Right forelimb (tissue), 1 donor: ENCODE results near the gene NARF.
A peak's percentile ranks its signal among the peaks of the same experiment; 100 is the strongest.

Experiments used
- DNase-seq: peaks from one replicate; pipeline ENCODE4 v3.0.0-alpha.2; 2018

NARF gene

DNA sequence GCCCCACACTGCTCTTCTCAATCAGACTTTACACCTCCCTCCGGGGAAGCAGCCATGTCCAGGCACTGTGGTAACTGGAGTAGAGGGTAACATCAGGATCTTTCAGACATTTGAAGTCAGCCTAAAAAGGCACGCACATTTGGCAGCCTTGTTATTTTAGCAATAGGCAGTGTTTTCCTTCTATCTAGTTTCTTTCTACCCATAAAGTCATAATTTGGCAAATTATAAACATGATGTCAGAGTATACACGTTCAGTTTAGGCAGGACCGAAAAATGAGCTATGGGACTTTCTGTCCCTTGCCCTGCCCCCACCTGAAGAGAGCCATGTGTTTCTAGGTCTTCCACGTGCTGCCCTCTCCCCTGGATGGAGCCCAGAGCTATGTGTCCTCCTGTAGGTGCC lies 21.1 kb downstream of the NARF start:
- no peak for DNase-seq

DNA sequence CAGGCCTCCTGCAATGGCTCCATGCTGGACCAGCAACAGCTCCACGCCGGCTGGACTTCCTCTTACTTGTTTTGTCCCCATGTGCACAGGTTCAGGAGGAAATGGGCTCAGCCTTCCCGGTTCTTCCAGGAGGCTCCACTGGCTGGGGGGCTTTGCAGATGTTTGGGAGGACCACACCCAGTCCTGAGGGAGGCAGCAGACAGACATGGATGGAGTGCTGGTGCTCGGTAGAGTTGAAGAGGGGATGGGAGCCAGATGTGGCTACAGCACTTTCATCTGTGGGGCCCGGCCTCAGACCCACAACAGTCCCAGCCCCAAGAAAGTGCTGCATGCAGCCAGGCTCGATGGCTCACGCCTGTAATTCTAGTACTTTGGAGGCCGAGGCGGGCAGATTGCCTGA lies 21.8 kb downstream of the NARF start:
- DNase-seq = no peak

DNA sequence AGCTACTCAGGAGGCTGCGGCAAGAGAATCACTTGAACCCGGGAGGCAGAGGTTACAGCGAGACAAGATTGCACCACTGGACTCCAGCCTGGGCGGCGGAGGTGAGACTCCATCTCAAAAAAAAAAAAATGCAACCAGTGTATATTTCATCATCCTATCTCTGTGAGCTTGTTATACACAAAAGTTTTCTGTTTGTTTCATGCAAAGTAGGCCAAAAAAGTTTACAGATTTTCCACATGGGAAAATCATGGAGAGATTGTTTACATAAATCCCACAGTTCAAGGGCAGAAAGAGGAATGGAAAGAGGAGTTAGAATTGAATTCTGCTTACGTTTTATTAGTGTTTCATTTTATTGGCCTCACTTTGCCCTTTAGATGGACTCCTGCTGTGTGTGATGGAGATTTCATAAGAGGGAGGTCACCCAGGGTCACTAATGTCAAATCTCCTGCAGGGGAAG lies 24.7 kb downstream of the NARF start:
- DNase-seq = no peak

DNA sequence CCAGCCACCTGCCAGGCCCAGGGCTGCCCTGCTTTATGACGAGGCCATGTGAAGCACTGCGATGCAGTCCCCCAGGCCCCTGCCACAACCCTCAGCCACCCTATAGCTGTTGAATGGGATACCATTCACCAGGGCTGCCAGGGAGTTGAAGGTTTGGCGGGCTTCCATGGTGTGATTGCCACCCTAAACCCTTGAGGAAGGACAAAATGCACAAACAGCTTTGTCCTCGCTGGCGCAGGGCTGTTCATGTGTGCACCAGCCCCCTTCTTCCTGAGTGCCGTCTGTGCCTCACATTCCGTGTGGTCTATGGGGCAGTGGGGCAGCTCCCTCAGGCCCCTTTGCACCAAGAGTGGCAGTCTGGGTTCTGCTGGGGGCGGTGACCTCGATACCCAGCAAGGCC lies 25.3 kb downstream of the NARF start:
- DNase-seq = no peak

DNA sequence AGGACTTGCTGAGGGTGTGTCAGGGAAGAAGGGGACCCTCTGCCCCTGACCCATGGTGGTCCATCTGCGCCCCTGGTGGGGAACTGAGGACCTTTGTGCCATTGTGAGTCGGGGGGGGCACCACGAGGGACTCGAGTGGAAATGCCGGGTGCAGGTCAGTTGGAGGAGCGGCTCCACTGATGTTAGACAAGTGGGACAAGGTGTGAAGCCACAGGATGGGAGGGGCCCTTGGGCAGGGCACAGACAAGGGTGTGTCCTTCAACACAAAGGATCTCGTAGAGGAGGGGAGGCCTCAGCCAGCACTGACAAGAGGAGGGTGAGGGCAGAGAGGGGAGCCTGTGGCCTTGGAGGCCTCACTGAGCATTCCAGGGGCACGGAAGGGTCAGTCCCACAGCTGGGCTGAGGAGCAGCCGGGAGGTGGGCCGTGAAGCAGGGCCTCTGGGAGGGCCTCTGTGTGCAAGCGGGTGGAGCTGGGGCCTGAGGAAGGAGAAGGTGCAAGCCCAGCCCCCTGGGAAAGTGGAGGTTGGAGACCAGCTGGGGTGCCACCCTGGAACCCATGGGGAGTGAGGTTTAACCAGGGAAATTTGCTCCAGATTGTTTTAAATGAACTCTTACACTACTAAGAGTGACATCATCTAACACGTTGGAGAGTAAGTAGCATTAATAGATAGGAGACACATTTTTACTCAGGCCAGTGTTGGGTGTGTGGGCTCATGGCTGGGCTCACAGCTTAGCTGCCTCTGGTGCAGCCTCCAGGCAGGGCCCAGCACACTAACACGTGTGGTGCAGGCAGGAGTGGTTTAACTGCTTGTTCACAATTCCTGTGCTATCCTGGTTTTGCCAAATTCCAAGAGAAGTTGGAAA lies 27.9 kb downstream of the NARF start:
- no peak for DNase-seq

DNA sequence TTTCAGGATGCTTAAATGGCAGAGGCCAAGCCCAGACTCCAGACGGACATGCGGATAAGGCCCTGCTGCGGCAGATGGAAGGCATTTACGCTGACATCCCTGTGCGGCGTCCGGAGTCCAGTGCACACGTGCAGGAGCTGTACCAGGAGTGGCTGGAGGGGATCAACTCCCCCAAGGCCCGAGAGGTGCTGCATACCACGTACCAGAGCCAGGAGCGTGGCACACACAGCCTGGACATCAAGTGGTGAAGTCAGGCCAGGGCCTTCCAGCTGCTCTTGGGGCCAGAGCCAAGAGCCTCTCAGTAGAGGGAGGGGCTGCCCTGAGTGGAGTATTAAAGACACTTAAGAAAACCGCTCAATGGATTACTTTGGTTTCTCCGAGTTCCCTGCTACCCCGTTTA lies 29.4 kb downstream of the NARF start:
- no peak for DNase-seq

DNA sequence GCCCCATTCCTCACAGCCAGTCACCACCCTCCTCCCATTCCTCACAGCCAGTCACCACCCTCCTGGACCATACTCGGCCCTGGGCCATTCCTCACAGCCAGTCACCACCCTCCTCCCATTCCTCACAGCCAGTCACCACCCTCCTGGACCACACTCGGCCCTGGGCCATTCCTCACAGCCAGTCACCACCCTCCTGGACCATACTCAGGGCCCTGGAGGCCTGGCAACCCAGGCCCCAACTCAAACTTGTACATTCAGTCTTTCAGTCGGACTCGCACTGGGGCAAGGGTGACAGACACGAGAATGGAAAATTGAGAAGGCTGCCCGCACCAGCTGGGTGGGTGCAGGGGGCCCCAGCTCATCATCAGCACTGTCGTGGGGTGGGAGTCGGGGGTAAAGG lies 30.6 kb downstream of the NARF start:
- peak; percentile 55 for DNase-seq

DNA sequence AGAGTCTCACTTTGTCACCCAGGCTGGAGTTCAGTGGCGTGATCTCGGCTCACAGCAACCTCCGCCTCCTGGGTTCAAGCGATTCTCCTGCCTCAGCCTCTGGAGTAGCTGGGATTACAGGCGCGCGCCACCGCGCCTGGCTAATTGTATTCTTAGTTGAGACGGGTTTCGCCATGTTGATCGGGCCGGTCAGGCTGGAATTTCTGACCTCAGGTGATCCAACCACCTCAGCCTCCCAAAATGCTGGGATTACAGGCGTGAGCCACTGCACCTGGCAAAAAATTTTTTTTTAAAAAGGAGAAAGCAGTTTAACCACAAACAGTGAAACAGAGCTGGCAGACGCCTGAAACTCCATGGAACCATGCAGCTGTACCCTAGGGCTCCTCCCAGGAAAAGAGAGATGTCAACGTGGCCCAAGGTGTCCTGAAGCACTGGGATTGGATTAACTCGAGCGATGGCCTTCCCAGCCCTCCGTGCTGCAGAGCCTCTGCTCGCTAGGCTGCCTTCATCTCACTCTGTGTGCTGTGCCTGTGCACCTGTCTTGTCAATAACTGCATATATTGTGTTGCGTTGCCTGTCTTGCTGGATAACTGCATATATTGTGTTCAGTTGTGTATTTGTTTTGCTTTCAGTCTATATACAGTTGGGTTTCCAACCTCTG lies 31.4 kb downstream of the NARF start:
- DNase-seq = no peak

DNA sequence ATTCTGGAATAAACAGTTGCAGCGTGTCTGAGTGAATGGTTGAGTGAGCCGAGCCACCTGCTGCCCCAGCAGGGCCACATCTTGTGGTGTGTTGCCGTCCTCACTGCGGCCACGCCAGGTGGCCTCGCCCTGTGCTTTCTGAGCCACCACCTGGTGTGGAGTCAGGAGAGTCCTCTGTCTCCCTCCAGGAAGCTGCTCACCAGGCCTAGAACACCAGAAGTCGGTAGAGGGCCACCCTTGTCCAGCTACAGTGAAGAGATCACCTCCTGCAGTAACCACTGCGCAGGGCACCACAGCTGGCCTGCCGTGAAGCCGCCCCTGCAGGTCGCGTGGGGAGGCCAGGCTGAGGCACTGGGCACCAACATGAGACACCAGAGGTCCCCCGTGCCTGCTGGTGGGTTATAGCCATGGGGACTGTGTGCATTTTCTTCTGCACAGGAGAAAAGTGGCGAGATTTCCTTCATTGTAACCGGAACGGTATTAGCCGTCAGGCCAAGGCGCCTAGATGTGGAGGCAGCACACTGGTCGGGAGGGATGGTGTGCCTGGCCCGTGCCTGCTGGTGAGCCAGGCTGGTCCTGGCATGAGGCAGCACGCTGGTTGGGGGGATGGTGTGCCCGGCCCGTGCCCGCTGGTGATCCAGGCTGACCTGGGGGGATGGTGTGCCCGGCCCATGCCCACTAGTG lies 32.1 kb downstream of the NARF start:
- DNase-seq = no peak

DNA sequence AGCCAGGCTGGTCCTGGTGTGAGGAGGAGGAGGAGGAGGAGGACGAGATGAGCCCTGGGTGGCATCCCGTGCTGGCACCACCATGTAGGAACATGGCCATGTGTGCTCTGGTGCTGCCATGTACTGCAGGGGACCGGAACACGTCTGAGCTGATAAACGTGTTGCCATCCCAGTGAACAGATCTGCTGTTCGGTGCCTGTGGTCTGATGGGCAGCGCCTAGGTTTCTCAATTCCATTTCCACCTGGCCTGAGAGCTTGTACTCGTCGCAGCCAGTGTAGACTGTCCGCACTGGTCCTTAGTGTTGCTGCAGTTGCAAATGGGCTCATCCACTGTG lies 32.6 kb downstream of the NARF start:
- no peak for DNase-seq

DNA sequence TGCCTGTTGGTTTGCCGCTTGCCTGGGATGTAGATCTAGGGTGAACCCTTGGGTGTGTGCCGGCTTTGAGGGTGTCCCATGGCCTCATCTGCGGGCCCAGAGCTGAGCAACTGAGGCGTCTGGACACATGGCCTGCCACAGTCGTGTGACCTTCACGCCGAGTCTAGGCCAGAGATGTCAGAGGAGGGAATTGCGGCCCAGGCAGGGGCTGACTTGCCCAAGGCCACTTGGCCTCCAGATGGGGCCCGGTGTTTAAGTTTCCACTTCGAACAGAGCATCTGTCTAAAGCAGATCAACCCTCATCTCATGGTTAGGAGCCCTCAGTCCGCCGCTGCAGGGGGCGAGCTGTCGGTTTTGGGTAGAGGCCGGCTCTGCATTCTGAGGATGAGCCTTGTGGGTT lies 33.0 kb downstream of the NARF start:
- DNase-seq = no peak

DNA sequence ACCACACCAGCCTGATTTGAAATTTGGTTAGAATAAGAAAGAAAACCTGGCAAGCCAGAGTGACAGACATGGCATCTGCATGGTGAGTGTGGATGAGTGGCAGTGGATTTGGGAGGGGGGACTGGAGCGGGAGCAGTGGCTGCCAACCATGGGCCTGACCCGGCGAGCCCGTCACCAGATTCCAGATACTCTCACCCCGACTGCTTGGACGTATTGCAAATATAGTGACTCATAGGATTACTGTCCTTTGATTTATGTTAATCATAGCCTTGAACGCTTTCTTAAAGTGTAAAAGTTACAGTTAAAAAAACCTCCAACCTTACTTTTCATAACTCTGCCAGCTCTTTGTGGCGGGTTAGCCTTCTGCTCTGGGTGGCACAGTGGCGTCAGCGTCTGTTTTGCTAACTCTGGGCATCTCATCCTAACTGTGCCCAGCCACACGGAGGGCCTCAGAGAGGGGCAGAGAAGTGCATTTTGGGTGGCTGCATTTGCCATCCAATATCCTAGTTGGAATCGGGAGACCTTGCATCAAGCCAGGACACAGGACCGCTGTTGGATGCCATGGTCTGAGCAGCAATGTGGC lies 34.2 kb downstream of the NARF start:
- DNase-seq = no peak

DNA sequence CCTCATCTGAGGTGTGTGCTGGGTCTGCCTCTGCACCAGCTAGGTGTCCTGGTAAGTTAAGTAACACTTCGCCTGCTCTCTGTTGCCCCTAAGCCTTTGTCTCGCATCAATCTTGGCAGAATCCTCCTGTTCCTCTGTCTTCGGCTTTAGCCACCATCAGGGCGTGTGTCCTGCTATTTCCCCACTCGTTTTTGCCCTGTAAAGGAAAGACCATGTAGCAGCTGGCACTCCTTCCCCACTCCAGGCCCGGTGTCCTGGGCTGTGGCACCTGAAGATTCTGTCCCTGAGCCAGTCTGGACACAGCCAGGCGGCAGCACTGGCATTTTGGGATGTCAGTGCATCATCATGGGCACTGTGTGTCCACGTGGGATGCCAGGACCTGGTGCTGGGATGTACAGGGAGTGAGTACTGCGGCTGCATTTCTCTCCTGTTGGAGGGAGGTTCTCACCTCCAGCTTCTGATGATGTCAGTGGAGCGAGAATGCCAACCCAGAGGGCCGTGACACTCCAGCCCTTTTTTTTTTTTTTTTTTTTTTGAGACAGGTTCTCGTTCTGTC lies 34.8 kb downstream of the NARF start:
- no peak for DNase-seq

DNA sequence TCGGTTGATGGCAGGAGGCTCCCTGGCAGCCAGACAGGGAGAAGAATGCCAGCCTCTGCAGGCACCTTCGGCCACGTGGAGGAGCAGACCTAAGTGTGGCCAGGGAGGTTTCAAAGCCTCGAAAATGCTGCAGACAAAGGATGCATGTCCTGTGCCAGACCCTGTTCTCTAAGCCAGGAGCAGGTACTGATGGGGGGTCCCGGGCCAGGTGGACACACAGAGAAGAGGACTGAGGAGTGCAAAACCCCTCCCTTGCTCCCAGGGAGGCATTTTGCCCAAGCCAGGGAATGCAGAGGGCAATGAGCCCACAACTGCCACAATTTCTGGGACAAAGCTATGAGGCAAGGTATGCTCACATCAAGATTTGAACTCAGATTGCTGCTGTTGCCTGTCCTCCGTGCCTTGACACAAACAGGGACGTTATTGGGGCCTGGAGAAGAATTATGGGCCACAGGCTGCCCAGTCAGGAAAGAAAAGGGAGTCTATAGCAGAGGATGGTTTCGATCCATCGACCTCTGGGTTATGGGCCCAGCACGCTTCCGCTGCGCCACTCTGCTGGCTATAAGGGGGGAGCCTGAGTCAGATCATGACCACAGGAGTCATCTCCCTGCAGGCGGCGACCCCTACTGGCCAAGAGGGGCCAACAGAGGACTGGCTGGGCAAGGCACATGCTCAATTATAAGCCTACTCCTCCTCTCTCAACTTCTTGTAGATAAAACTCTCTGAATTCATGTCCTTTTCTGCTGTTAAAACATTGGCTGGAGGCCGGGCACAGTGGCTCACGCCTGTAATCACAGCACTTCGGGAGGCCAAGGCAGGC lies 35.9 kb downstream of the NARF start:
- DNase-seq = peak; percentile 95

DNA sequence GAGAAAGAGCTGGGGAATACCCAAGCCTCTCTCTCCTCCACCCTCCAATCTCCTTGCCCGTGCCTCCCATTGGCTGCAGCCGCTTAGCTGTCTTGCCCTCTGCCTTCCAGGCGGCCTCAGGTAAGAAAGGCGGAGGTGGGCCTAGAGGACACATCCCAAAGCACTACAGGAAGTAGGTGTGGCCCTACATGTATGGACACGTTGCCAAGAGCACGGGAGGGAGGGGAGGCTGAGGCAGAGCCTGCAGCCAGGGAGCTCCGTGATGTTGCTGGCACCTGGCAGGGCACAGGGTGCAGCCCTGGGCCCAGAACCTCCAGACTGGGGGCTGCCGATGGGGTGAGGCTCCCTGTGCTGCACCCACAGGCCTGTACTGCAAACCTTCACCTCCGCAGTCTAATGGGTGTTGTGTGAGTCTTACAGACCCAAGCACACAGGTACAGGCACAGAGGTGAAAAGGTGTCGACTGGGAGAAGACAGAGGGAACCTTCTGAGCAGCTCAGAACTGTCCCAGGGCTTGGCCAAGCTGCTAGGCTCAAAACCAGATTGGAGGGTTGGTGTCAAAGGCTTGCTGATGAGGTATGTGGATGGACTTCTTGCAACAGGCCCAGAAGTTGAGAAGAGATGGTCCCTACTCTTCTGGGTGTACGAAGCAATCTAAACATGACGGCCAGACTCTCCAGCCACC lies 37.4 kb downstream of the NARF start:
- DNase-seq = no peak

DNA sequence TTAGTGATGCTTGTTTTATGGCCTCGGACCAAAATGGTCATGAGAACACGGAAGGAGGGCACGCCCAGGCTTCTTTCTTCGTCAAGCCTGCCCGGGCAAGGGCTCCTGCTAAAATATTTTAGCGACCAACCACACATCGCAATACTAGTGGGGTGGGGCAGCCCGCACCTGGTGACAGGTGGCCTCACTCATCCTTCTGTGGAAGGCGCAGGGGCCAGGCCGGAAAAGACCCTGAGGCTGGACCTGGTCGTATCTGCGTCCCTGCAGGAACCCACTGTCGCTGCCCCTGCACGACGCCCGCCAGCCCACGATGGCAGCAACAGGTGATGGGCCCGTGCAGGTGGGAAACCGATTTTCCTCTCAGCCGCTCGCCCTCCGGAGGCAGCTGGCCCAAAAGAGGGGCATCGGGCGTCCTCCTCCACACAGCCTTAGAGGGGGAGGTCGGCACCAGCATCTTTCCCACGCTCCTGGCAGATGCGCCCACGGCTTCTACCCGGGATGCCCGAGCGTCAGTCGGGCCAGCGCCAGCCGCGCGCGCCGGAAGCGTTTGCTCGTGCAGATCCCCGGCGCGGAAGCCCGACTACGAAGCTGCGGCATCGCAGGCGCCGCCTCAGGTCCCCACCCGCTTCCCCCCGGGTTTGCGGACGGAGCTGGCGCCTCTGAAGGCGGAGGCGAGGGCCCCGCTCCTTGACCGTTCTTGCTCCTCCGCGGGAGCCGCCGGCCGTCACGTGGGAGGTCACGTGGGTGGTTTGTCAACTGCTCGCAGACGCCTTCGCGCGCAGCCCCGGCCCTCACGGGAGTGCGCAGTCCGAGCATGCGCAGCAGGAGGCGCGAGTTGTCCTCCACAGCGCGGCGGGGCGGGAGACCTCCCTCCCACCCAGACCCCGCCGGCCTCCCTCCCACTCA lies 38.2 kb downstream of the NARF start:
- DNase-seq = peak; percentile 94

DNA sequence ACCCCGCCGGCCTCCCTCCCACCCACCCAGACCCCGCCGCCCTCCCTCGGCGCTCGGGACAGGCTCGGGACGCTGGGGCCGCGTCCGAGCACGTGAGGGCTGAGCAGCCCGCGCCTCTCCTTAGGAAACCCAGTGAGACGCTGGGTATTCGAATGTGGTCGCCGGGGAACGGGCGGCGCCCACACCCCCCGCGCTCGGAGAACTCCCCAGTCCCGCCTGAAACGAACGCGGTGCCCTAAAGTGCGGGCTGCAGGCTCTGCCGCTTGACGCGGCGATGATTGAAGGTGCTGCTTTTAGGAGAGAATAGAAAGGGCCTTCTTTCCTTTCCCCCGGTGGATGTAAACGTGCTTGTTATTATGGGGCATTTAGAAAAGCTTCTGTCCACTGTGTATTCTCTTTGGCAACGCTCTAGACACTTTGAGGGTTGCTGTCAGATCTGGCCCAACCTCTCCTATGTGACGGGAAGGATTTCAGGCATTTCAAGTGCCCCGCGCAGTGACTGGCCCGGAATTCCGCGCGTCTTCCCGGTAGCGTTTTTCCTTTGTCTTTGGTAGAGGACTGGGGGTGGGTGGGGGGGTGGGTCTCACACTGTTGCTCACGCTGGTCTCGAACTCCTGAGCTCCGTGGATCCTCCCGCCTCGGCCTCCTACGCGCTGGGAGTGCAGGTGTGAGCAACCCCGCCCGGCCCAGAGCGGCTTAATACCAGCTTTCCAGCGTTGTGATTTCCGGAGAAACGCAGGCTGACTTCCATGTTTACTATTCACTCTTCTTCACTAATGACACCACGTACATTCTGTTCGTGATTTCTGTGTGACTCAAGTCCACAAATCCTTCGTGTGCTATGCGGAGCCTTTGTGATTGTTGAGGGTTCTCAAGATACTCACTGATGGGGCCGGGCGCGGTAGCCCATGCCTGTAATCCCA lies 39.2 kb downstream of the NARF start:
- peak; percentile 71 for DNase-seq

DNA sequence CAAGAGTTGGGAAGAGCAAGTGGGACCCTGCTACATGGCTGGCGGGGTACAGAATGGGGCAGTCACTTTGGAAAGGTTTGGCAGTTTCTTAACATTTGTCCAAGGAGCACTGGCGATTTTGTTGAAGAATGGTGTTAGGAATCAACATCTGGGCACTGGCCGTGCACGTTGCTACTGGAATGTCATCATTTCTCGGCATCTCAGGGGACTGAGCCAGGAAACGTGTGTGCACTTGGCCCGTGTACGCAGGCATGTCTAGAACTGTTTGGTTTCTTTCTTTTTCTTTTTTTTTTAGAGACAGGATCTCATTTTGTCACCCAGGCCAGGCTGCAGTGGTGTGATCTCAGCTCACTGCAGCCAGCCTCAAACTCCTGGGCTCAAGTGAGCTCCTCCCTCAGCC lies 43.7 kb downstream of the NARF start:
- no peak for DNase-seq

DNA sequence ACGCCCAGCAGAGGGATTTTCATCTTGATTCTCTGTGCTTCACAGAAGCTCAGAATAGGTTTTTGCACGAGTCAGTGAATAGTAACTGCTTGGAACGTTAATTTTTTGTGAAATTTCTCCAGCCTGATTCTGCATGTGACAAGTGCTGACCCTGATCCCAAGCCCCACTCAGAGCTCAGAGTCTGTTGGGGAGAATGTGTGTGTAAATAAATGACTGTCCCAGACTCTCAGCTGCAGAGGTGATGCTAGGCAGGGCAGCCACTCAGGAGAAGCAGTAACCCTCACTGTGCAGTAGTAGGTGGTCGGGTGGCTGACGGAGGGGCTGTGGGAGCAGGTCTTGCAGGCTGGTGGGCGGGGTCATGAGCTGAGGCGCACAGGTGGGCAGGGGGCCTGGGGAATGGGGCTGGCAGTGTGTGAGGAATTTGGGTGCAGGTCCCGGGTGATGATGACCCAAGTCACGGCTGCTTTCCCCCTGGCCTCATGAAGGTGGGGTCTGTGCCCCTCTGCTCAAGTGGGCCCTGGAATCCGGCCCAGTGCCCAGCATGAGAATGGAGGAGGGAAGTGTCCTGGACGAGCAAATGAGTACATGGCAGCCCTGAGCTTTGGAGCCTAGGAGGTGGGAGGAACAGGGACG lies 44.7 kb downstream of the NARF start:
- DNase-seq = no peak
